Mammary epithelial cell (primary cell): ENCODE measurements around the gene FAT1.

Experiments used
- EZH2 ChIP-seq: IDR thresholded peaks from 2 replicates; pipeline ENCODE4 v1.6.1; 2012; ENCODE audit warnings: low read length, inconsistent platforms, borderline replicate concordance
- TF ChIP-seq, protein P1 (sequence below), 2 donors: IDR thresholded peaks in 1 of 2; conservative IDR thresholded peaks in 1 of 2; 2 replicates each; pipeline ENCODE4 v1.5.1; 2011 to 2012; ENCODE audit warnings: inconsistent platforms in 2 of 2, low read length in 2 of 2, mild to moderate bottlenecking in 2 of 2, control low read depth in 1 of 2, low read depth in 1 of 2; ENCODE audit not compliant: insufficient read depth in 1 of 2; ENCODE audit errors: extremely low read depth in 1 of 2

DNA sequence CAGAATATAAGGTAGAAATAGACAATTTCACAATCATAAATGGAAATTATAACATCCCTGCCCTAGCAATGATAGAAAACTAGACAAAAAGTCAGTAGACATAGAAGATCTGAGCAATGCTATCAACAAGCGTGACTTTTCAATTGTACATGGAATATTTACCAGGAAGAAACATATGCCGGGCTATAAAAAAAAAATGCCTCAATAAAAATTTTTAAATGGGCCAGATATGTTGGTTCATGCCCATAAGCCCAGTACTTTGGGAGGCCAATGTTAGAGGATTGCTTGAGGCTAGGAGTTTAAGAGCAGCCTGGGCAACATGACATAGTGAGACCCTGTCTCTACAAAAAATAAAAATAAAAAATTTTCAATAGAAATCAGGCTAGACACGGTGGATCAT is 163.0 kb downstream of the FAT1 start:
- TF ChIP-seq, protein P1, sequence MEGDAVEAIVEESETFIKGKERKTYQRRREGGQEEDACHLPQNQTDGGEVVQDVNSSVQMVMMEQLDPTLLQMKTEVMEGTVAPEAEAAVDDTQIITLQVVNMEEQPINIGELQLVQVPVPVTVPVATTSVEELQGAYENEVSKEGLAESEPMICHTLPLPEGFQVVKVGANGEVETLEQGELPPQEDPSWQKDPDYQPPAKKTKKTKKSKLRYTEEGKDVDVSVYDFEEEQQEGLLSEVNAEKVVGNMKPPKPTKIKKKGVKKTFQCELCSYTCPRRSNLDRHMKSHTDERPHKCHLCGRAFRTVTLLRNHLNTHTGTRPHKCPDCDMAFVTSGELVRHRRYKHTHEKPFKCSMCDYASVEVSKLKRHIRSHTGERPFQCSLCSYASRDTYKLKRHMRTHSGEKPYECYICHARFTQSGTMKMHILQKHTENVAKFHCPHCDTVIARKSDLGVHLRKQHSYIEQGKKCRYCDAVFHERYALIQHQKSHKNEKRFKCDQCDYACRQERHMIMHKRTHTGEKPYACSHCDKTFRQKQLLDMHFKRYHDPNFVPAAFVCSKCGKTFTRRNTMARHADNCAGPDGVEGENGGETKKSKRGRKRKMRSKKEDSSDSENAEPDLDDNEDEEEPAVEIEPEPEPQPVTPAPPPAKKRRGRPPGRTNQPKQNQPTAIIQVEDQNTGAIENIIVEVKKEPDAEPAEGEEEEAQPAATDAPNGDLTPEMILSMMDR (conservative IDR thresholded peaks at IDR 0.05 in 1 of 2, IDR thresholded peaks at IDR 0.05 in 1 of 2; ENCODE audit: extremely low read depth in 1 of 2, insufficient read depth in 1 of 2, low read depth in 1 of 2, low read length in 2 of 2) = no peak
- TF ChIP-seq EZH2 = no peak
